Neutrophil (primary cell): Measurements from ENCODE around the gene NTRK2.

ENCODE experiments used
- H3K27ac ChIP-seq: fragments of 200-600 bp; sonication (generic); 2 replicates; pipeline ENCODE4 v1.5.1; 2016; ENCODE audit warnings: mild to moderate bottlenecking, moderate library complexity
- H3K27me3 ChIP-seq: fragments of 200-600 bp; sonication (generic); 2 replicates; pipeline ENCODE4 v1.6.0; 2016; ENCODE audit warnings: mild to moderate bottlenecking
- H3K36me3 ChIP-seq: fragments of 200-600 bp; sonication (generic); 2 replicates; pipeline ENCODE4 v1.5.1; 2017
- H3K4me1 ChIP-seq, 2 experiments: fragments of 200-600 bp in 1 of 2; sonication (generic) in 1 of 2; 1 replicate in 1 of 2; 2 replicates in 1 of 2; pipeline versions ENCODE4 v1.5.1 to v1.6.1; 2013 to 2016; ENCODE audit warnings: low read depth in 1 of 2, low read length in 1 of 2, mild to moderate bottlenecking in 1 of 2, moderate library complexity in 1 of 2; ENCODE audit not compliant: control insufficient read depth in 1 of 2, insufficient read depth in 1 of 2
- H3K4me3 ChIP-seq, 2 experiments: fragments of 200-600 bp in 1 of 2; sonication (generic) in 1 of 2; 1 replicate in 1 of 2; 2 replicates in 1 of 2; pipeline ENCODE4 v1.5.1; 2013 to 2016; ENCODE audit warnings: low read depth in 1 of 2, low read length in 1 of 2, mild to moderate bottlenecking in 1 of 2, moderate library complexity in 1 of 2
- H3K9me3 ChIP-seq: fragments of 200-600 bp; sonication (generic); 2 replicates; pipeline ENCODE4 v1.5.1; 2016
- TF ChIP-seq, protein P1 (sequence below): fragments of 200-600 bp; sonication (generic); IDR thresholded peaks from 2 replicates; pipeline ENCODE4 v1.5.1; 2016; ENCODE audit warnings: antibody characterized with exemption

Gene NTRK2

GRCh38 chr9:84999788-85000187 is 330.3 kb downstream of the NTRK2 start:
- Histone ChIP-seq H3K4me1 (no peaks in the 10 kb centered on the region), H3K36me3 (no peaks in the 10 kb centered on the region), H3K4me3 (no peak overlapping the region), H3K27ac (no peak overlapping the region), H3K9me3 (no peaks in the 10 kb centered on the region), H3K27me3 (no peaks in the 10 kb centered on the region)
- TF ChIP-seq, protein P1, sequence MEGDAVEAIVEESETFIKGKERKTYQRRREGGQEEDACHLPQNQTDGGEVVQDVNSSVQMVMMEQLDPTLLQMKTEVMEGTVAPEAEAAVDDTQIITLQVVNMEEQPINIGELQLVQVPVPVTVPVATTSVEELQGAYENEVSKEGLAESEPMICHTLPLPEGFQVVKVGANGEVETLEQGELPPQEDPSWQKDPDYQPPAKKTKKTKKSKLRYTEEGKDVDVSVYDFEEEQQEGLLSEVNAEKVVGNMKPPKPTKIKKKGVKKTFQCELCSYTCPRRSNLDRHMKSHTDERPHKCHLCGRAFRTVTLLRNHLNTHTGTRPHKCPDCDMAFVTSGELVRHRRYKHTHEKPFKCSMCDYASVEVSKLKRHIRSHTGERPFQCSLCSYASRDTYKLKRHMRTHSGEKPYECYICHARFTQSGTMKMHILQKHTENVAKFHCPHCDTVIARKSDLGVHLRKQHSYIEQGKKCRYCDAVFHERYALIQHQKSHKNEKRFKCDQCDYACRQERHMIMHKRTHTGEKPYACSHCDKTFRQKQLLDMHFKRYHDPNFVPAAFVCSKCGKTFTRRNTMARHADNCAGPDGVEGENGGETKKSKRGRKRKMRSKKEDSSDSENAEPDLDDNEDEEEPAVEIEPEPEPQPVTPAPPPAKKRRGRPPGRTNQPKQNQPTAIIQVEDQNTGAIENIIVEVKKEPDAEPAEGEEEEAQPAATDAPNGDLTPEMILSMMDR: no peak

GRCh38 chr9:85001925-85002324 is 332.4 kb downstream of the NTRK2 start:
- TF ChIP-seq, protein P1: no peak
- Histone ChIP-seq H3K4me1 (no peaks in the 10 kb centered on the region), H3K27ac (no peak overlapping the region), H3K9me3 (no peaks in the 10 kb centered on the region), H3K4me3 (no peak overlapping the region), H3K27me3 (no peaks in the 10 kb centered on the region), H3K36me3 (no peaks in the 10 kb centered on the region)

GRCh38 chr9:85004818-85005413 is 335.4 kb downstream of the NTRK2 start:
- no peaks in the 10 kb centered on the region for H3K4me1 ChIP-seq
- no peaks in the 10 kb centered on the region for H3K36me3 ChIP-seq
- H3K27me3 ChIP-seq: no peaks in the 10 kb centered on the region
- H3K4me3 ChIP-seq: no peak overlapping the region
- no peaks in the 10 kb centered on the region for H3K9me3 ChIP-seq
- H3K27ac ChIP-seq: no peak overlapping the region
- TF ChIP-seq, protein P1: no peak

GRCh38 chr9:85007748-85008147 is 338.2 kb downstream of the NTRK2 start:
- no peaks in the 10 kb centered on the region for H3K9me3 ChIP-seq
- H3K27ac ChIP-seq: no peak overlapping the region
- no peaks in the 10 kb centered on the region for H3K27me3 ChIP-seq
- H3K4me3 ChIP-seq: no peak overlapping the region
- H3K4me1 ChIP-seq: no peaks in the 10 kb centered on the region
- no peaks in the 10 kb centered on the region for H3K36me3 ChIP-seq
- TF ChIP-seq, protein P1: no peak

DNA sequence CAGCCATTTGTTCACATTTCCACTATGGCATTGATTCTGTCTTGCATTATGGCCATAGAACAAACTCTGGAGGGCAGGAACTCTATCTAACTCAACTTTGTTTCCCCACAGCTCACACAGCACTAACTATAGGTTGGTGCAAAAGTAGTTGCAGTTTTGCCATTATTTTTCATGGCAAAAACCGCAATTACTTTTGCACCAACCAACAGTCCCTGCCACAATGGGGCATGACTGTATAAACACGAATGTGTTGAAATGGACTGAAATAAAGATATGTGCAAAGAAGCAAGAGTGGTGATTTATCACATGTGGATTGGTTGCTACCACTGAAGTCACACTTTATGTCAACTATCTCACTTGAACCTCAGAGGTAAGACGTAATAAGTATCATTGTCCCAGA is 338.7 kb downstream of the NTRK2 start:
- Histone ChIP-seq H3K4me3 (no peak overlapping the region), H3K27me3 (no peaks in the 10 kb centered on the region), H3K36me3 (no peaks in the 10 kb centered on the region), H3K27ac (no peak overlapping the region), H3K9me3 (no peaks in the 10 kb centered on the region), H3K4me1 (no peaks in the 10 kb centered on the region)
- TF ChIP-seq, protein P1: no peak

GRCh38 chr9:85009251-85009650 is 339.7 kb downstream of the NTRK2 start:
- TF ChIP-seq, protein P1: no peak
- H3K36me3 ChIP-seq: no peaks in the 10 kb centered on the region
- H3K4me3 ChIP-seq: no peak overlapping the region
- no peak overlapping the region for H3K27ac ChIP-seq
- no peaks in the 10 kb centered on the region for H3K27me3 ChIP-seq
- H3K9me3 ChIP-seq: no peaks in the 10 kb centered on the region
- H3K4me1 ChIP-seq: no peaks in the 10 kb centered on the region
